Measurements from ENCODE around the gene CCDC9B. TPM values are rescaled to one million over a fixed set of nuclear protein-coding genes. Genes with fewer than 3 reads are reported as not detected.

The CCDC9B gene
- 100 to 1,000 TPM in 1 of 3 donors, 10 to 100 TPM in 2; 34.9 to 204 (median 37.2) TPM for total RNA-seq
- long read RNA-seq, donor 1, transcript CCDC9B-206 (11 exons, 3,022 nt) = major isoform, 17 of 57 reads
- long read RNA-seq, donor 1, partial matches to known transcripts = 25 of 57 reads
- long read RNA-seq, donor 1, other reads (novel, unspliced or antisense) = 15 of 57 reads
- long read RNA-seq, donor 2, partial matches to known transcripts = 1 of 1 reads
- long read RNA-seq, donor 2, other reads (novel, unspliced or antisense) = 0 of 1 reads

DNA sequence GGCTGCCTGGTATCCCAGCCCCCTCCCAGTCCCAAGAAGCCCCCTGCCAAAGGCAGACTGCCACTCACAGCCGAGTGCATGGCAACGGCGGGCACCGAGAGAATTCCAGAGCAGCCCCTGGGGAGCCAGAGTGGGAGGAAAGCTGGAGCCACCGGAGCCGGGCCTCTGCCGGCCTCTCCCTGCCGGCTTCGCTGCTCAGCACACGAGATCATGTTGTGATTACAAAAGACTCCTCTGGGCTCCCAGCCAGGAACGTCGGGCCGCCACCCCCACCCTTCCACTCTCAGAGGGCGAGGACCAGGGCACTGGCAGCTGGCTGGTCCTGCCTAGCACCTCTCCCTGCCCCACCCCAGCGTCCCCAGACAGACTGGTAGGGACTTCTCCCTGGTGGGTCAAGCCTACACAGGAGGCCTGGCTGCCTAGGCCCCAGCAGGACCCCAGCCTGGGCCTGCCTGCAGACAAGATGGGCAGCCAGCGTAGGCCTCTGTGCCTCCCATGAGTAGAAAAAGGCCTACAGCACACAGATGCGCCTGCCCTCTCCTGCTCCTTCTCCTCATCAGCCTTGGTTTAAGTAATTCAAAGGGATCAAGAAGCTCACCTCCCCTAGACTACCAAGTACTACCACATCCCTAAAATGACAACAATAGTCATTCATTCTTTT is at the start of gene CCDC9B:
CCDC9B (minus strand) TSS at position 200 of the 661 bp plus-strand sequence; CDS start at position 80, 120 bp downstream.
- intact Hi-C loops (cut with DNase I, micrococcal nuclease) = no loop called here
- peak; percentile 78 for ATAC-seq
- DNase-seq = peak; percentile 95 to 96 (median 96)

DNA sequence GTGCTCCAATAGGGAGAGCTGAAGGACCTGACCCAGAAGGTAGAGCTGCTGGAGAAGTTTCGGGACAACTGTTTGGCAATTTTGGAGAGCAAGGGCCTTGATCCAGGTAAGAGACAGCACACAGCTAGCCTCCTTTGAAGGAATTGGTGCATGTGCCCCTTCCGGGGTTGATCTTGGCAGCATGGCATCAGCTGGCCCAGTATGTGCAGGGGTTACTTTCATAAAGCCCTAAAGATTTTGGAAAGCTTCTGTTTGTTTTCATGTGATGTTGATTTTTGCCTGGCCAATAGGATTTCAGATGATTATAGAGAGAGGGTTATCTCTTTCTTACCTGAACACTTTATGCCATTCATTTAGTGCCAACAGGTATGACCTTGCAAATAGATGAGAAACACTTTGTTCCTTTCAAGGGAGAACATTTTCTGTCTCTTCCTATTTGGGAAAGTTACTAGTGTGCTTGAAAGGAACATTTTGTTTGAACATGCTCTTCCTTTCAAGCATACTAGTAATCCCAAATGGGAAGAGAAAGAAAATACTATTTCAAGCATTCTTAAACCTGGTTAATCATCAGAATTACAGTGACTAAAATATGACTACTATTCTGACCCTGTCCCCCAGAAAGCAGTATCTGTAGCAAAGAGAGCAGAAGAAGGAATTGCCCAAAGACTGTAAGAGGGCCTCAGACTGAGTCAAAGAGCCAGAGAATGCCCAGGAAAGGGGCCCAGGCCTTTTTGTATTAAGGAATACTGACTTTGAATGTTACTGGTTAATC is 49.3 kb upstream of the CCDC9B start:
- intact Hi-C loops (cut with DNase I, micrococcal nuclease) = no loop called here
- H3K36me3 ChIP-seq (ENCODE audit: low read depth) = no peaks in the 10 kb centered on the region
- ATAC-seq = no peak

More for the DNA sequence above, at the start of gene CCDC9B:
- TF ChIP-seq, protein P1, sequence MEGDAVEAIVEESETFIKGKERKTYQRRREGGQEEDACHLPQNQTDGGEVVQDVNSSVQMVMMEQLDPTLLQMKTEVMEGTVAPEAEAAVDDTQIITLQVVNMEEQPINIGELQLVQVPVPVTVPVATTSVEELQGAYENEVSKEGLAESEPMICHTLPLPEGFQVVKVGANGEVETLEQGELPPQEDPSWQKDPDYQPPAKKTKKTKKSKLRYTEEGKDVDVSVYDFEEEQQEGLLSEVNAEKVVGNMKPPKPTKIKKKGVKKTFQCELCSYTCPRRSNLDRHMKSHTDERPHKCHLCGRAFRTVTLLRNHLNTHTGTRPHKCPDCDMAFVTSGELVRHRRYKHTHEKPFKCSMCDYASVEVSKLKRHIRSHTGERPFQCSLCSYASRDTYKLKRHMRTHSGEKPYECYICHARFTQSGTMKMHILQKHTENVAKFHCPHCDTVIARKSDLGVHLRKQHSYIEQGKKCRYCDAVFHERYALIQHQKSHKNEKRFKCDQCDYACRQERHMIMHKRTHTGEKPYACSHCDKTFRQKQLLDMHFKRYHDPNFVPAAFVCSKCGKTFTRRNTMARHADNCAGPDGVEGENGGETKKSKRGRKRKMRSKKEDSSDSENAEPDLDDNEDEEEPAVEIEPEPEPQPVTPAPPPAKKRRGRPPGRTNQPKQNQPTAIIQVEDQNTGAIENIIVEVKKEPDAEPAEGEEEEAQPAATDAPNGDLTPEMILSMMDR (IDR thresholded peaks at IDR 0.05) = no peak
- peaks cover 74% of the 10 kb centered on the region for H3K4me1 ChIP-seq (ENCODE audit: low read depth)
- no peaks in the 10 kb centered on the region for H3K36me3 ChIP-seq (ENCODE audit: low read depth)
- H3K9me3 ChIP-seq = no peaks in the 10 kb centered on the region
- H3K4me3 ChIP-seq = no peak within 1 kb of the TSS

DNA sequence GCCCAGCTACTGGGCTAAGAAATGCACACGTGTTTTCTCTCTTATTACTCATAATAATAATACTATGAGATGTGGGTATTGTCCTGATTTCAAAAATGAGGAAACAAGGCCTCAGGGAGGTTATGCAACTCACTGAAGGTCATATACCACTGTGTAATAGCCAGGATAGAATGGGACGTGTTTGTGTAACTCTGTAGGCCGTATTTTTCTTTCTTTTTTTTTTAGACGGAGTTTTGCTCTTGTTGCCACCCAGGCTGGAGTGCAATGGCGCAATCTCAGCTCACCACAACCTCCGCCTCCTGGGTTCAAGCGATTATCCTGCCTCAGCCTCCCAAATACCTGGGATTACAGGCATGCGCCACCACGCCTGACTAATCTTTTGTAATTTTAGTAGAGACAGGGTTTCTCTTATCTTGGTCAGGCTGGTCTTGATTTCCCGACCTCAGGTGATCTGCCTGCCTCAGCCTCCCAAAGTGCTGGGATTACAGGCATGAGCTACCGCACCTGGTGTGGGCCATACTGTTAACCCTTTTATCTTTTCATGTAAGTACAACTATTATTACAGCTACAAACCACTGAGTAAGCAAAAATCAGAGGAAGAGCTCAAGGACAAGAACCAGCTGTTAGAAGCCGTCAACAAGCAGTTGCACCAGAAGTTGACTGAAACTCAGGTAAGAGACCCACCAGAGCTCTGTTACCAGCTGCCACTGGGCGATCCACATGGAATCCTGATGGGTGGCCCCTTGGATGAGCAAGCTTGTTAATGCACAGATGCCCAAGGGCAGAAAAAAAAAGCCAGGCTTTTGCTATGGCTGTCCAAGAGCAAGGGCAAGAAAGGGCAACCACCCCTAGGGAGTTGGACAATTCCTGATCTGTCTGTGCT is 48.4 kb upstream of the CCDC9B start:
- TF ChIP-seq, protein P1 (IDR thresholded peaks at IDR 0.05) = no peak
- ATAC-seq (peak; percentile 25), DNase-seq (no peak)
- Histone ChIP-seq H3K9me3 (no peaks in the 10 kb centered on the region), H3K36me3 (ENCODE audit: low read depth) (no peaks in the 10 kb centered on the region), H3K4me3 (no peak overlapping the region), H3K4me1 (ENCODE audit: low read depth) (no peaks in the 10 kb centered on the region)
- intact Hi-C loops (cut with DNase I, micrococcal nuclease) = no loop called here

More for the DNA sequence above, 49.3 kb upstream of the CCDC9B start:
- no peak for DNase-seq
- no peak overlapping the region for H3K4me3 ChIP-seq
- H3K9me3 ChIP-seq = no peaks in the 10 kb centered on the region
- TF ChIP-seq, protein P1 (IDR thresholded peaks at IDR 0.05) = no peak
- no peaks in the 10 kb centered on the region for H3K4me1 ChIP-seq (ENCODE audit: low read depth)

DNA sequence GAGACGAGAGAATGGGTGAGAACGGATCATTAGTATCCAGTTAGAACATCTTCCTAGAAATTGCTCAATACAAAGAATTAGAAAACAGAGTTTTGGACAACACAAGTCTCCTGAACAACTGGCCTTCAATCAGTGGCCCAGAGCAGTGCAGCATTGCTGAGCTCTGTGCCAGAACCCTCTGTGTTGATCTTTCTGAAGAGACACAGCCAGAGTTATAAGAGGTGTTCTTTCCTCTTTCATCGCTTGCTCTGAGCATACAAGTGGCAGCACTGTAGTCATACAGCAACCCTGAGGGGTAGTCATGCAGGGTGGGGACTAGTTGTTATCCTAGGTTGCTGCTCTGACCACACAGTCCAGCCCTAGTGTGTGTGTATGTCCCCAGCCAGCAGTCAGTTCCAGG is 45.7 kb upstream of the CCDC9B start:
- ATAC-seq = no peak
- Histone ChIP-seq H3K4me3 (no peak overlapping the region), H3K4me1 (ENCODE audit: low read depth) (peaks cover 8% of the 10 kb centered on the region), H3K9me3 (no peaks in the 10 kb centered on the region), H3K36me3 (ENCODE audit: low read depth) (no peaks in the 10 kb centered on the region)
- no peak for DNase-seq
- TF ChIP-seq, protein P1 (IDR thresholded peaks at IDR 0.05) = no peak
- intact Hi-C loops (cut with DNase I, micrococcal nuclease) = no loop called here

Measured in mucosa of descending colon (tissue), 3 donors.